H1 (cell line): ENCODE results near the gene PHC1. TPM values are rescaled to one million over a fixed set of nuclear protein-coding genes. Genes with fewer than 3 reads are reported as not detected.

Source experiments
- CTCF ChIA-PET: fragments of 300-600 bp; sonication (Branson Sonifier 250); formaldehyde crosslinking; loops from one replicate; lab custom pipeline; 2021; ENCODE audit not compliant: partially characterized antibody; lab: Charles Lee
- POLR2A ChIA-PET: fragments of 300-600 bp; sonication (Branson Sonifier 250); formaldehyde crosslinking; loops from one replicate; lab custom pipeline; 2021; ENCODE audit warnings: inconsistent platforms; ENCODE audit not compliant: partially characterized antibody; lab: Charles Lee
- DNase-seq, 2 experiments: peaks; one replicate each; pipeline versions ENCODE4 v3.0.0 to v3.0.0-alpha.2; 2010 to 2022; ENCODE audit warnings: low spot score in 2 of 2, low read depth in 1 of 2, mixed read lengths in 1 of 2
- FAIRE-seq: peaks from 2 replicates; lab custom pipeline; 2011; peaks lifted over from hg19 to GRCh38; lab: Jason Lieb, UNC
- H2AFZ ChIP-seq: 2 replicates; pipeline ENCODE4 v1.8.1; 2012; ENCODE audit warnings: low read length, inconsistent platforms
- H2AK5ac ChIP-seq: 2 replicates; pipeline ENCODE4 v1.6.1; 2013; ENCODE audit warnings: low read depth, low read length
- H2BK120ac ChIP-seq: replicated peaks from 2 replicates; pipeline ENCODE3; 2013; ENCODE audit warnings: low read depth, low read length, inconsistent platforms
- H2BK12ac ChIP-seq: 2 replicates; pipeline ENCODE4 v1.6.1; 2013; ENCODE audit warnings: low read depth, low read length
- H2BK15ac ChIP-seq: 2 replicates; pipeline ENCODE4 v1.6.1; 2013; ENCODE audit warnings: low read length
- H2BK20ac ChIP-seq: 2 replicates; pipeline ENCODE4 v1.6.1; 2013; ENCODE audit warnings: low read length
- H2BK5ac ChIP-seq: 2 replicates; pipeline ENCODE4 v1.6.1; 2013; ENCODE audit warnings: low read depth, low read length
- H3K14ac ChIP-seq: 2 replicates; pipeline ENCODE4 v1.6.1; 2013; ENCODE audit warnings: inconsistent platforms; ENCODE audit not compliant: insufficient read length
- H3K18ac ChIP-seq: 2 replicates; pipeline ENCODE4 v1.6.1; 2013; ENCODE audit warnings: low read length; ENCODE audit errors: extremely low read depth
- H3K23ac ChIP-seq: 2 replicates; pipeline ENCODE4 v1.6.1; 2013; ENCODE audit warnings: inconsistent platforms; ENCODE audit not compliant: insufficient read length
- H3K23me2 ChIP-seq: 2 replicates; pipeline ENCODE4 v1.6.1; 2013; ENCODE audit warnings: low read depth, low read length
- H3K27ac ChIP-seq: 2 replicates; pipeline ENCODE4 v1.6.1; 2011; ENCODE audit warnings: low read depth, low read length, inconsistent platforms
- H3K27me3 ChIP-seq, 4 experiments: replicated peaks in 1 of 4; 1 replicate in 1 of 4; 2 replicates in 3 of 4; pipeline versions ENCODE4 v1.6.1 to v1.8.1; 2011 to 2013; ENCODE audit warnings: low read length in 3 of 4, mild to moderate bottlenecking in 3 of 4, inconsistent platforms in 2 of 4, mixed read lengths in 2 of 4, moderate library complexity in 1 of 4; ENCODE audit not compliant: control insufficient read depth in 3 of 4, insufficient read depth in 3 of 4; ENCODE audit errors: extremely low read depth in 1 of 4
- H3K36me3 ChIP-seq, 4 experiments: 2 replicates each; pipeline versions ENCODE4 v1.6.1 to v1.8.1; 2011 to 2013; ENCODE audit warnings: mild to moderate bottlenecking in 4 of 4, low read length in 3 of 4, moderate library complexity in 2 of 4, control low read depth in 1 of 4, inconsistent platforms in 1 of 4; ENCODE audit not compliant: insufficient read depth in 4 of 4, control insufficient read depth in 2 of 4
- H3K4ac ChIP-seq: replicated peaks from 2 replicates; pipeline ENCODE3; 2013; ENCODE audit warnings: low read length, low read depth, mixed read lengths, inconsistent platforms; ENCODE audit not compliant: insufficient read length
- H3K4me1 ChIP-seq, 4 experiments: replicated peaks in 1 of 4; 1 replicate in 1 of 4; 2 replicates in 3 of 4; pipeline versions ENCODE4 v1.6.1 to v1.8.1; 2011 to 2013; ENCODE audit warnings: low read length in 3 of 4, inconsistent platforms in 2 of 4, mixed read lengths in 1 of 4; ENCODE audit not compliant: insufficient read depth in 4 of 4, control insufficient read depth in 3 of 4
- H3K4me2 ChIP-seq, 2 experiments: 2 replicates each; pipeline versions ENCODE4 v1.6.1 to v1.8.1; 2011 to 2013; ENCODE audit warnings: low read depth in 2 of 2, low read length in 2 of 2, control low read depth in 1 of 2, inconsistent platforms in 1 of 2, mild to moderate bottlenecking in 1 of 2; ENCODE audit not compliant: insufficient read depth in 1 of 2
- H3K4me3 ChIP-seq, 4 experiments: fragments of 200-600, 300-600 bp in 1 of 4; sonication (generic), shearing (Covaris generic), sonication (Bioruptor Twin) in 1 of 4; 2 replicates each; pipeline versions ENCODE4 v1.5.1 to v1.8.1; 2011 to 2016; ENCODE audit warnings: low read length in 4 of 4, low read depth in 3 of 4, control low read depth in 2 of 4, inconsistent platforms in 2 of 4, mild to moderate bottlenecking in 2 of 4, mixed read lengths in 1 of 4, moderate library complexity in 1 of 4; ENCODE audit not compliant: insufficient read depth in 2 of 4; ENCODE audit errors: extremely low read depth in 1 of 4
- H3K56ac ChIP-seq: replicated peaks from 2 replicates; pipeline ENCODE3; 2013; ENCODE audit warnings: low read depth, mild to moderate bottlenecking, mixed read lengths, low read length, inconsistent platforms; ENCODE audit not compliant: insufficient read length
- H3K79me1 ChIP-seq: 2 replicates; pipeline ENCODE4 v1.6.1; 2013; ENCODE audit warnings: low read depth, low read length, control low read depth
- H3K79me2 ChIP-seq, 2 experiments: 2 replicates each; pipeline versions ENCODE4 v1.6.1 to v1.8.1; 2012 to 2013; ENCODE audit warnings: low read length in 2 of 2, mild to moderate bottlenecking in 2 of 2, inconsistent platforms in 1 of 2; ENCODE audit not compliant: insufficient read depth in 2 of 2, control insufficient read depth in 1 of 2
- H3K9ac ChIP-seq, 4 experiments: replicated peaks in 1 of 4; 1 replicate in 1 of 4; 2 replicates in 3 of 4; pipeline versions ENCODE4 v1.6.1 to v1.8.1; 2011 to 2013; ENCODE audit warnings: low read depth in 3 of 4, low read length in 3 of 4, control low read depth in 2 of 4, mild to moderate bottlenecking in 2 of 4, moderate library complexity in 2 of 4, inconsistent platforms in 1 of 4; ENCODE audit errors: extremely low read depth in 1 of 4
- H3K9me3 ChIP-seq, 2 experiments: 2 replicates each; pipeline versions ENCODE4 v1.6.1 to v1.8.1; 2012 to 2013; ENCODE audit warnings: mild to moderate bottlenecking in 2 of 2, moderate library complexity in 2 of 2, control low read depth in 1 of 2, inconsistent platforms in 1 of 2, low read depth in 1 of 2, low read length in 1 of 2, mixed read lengths in 1 of 2; ENCODE audit not compliant: insufficient read depth in 2 of 2
- H4K20me1 ChIP-seq, 2 experiments: replicated peaks in 1 of 2; 2 replicates each; pipeline versions ENCODE3 to v1.8.1; 2011 to 2013; ENCODE audit warnings: inconsistent platforms in 2 of 2, low read length in 2 of 2, mild to moderate bottlenecking in 1 of 2; ENCODE audit not compliant: insufficient read depth in 2 of 2, control insufficient read depth in 1 of 2
- H4K5ac ChIP-seq: 2 replicates; pipeline ENCODE4 v1.6.1; 2013; ENCODE audit warnings: low read length, low read depth, mixed read lengths, inconsistent platforms; ENCODE audit not compliant: insufficient read length
- H4K8ac ChIP-seq: 2 replicates; pipeline ENCODE4 v1.8.0; 2013; ENCODE audit warnings: mild to moderate bottlenecking, moderate library complexity, low read length, inconsistent platforms; ENCODE audit not compliant: insufficient read depth; ENCODE audit errors: extremely low read depth
- H4K91ac ChIP-seq: replicated peaks from 2 replicates; pipeline ENCODE3; 2013; ENCODE audit warnings: low read length, mixed read lengths, inconsistent platforms; ENCODE audit not compliant: insufficient read length
- JUND ChIP-seq: IDR thresholded peaks from 2 replicates; pipeline ENCODE4 v1.6.1; 2011; ENCODE audit warnings: mild to moderate bottlenecking, improper control_type of control experiment, low read length
- YY1 ChIP-seq: IDR thresholded peaks from 2 replicates; pipeline ENCODE4 v1.6.1; 2011; ENCODE audit warnings: low read depth, mild to moderate bottlenecking, low read length
- WGBS, 2 experiments: shearing (Covaris generic) in 1 of 2; methylation state at CpG; one replicate each; pipeline versions ENCODE4 v1.1.6 to v1.1.7; 2013 to 2015; ENCODE audit warnings: low lambda C conversion rate in 2 of 2, mixed read lengths in 2 of 2, inconsistent platforms in 1 of 2, low coverage in 1 of 2, missing lambda C conversion rate in 1 of 2; ENCODE audit not compliant: insufficient replicate concordance in 2 of 2, insufficient coverage in 1 of 2, insufficient read length in 1 of 2; ENCODE audit errors: extremely low coverage in 1 of 2, missing lambda C conversion rate in 1 of 2; 5-methylcytosine and 5-hydroxymethylcytosine counted together
- polyA plus RNA-seq, 7 experiments: library from polyadenylated mRNA; depleted of rRNA in 3 of 7; stranded (reverse) in 5 of 7; unstranded in 2 of 7; fragments of >200 nt in 5 of 7; fragments of 200-250 nt in 2 of 7; gene quantifications; 1 replicate in 5 of 7; 2 replicates in 1 of 7; 4 replicates in 1 of 7; pipeline versions ENCODE4 v1.2.1 to v1.2.3, GENCODE V29; 2011 to 2013; ENCODE audit warnings: missing spikeins in 2 of 7, mixed read lengths in 2 of 7
- total RNA-seq: library from RNA; stranded (reverse); fragmentation: NEBNext Ultra II Directional; extraction: Animal tissue kit (Norgen Biotek cat#: 25700); gene quantifications from 2 replicates; pipeline ENCODE4 v1.2.1, GENCODE V29; 2021

PHC1 gene
- total and polyA plus RNA-seq, 2 of the 8 experiments (the other 6 are each of a cell fraction or from before 2014, with no cell fraction given), result 934 to 1,655 TPM

DNA sequence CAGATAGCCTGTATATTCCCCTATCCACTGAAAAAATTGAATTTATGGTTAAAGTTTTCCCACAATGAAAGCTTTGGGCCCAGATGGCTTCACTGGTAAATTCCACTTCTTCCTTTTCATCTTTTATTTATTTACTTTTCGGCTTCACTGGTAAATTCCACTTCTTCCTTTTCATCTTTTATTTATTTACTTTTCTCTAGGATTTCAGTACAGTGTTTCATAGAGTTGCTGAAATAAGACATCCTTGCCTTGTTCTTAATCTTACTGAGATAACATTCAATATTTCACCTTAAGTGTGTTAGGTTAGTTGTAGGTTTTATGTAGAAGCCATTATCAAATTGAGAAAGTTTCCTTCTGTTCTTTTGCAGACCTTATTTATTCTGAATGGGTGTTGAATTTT lies 56.1 kb downstream of the PHC1 start:
- H4K8ac ChIP-seq, result no peak overlapping the region
- H3K23me2 ChIP-seq, result no peaks in the 10 kb centered on the region
- ChIA-PET POLR2A (no interaction called here), CTCF (no interaction called here)
- no peak overlapping the region for H2BK12ac ChIP-seq
- no peaks in the 10 kb centered on the region for H3K27me3 ChIP-seq
- no peak overlapping the region for H3K18ac ChIP-seq
- no peaks in the 10 kb centered on the region for H3K36me3 ChIP-seq
- no peak overlapping the region for H4K91ac ChIP-seq
- H3K56ac ChIP-seq, result no peak overlapping the region
- no peaks in the 10 kb centered on the region for H3K79me1 ChIP-seq
- no peak overlapping the region for H3K4ac ChIP-seq
- 72% methylated on average over 1 of the region's 1 CpG; no CpG with 5 or more reads in 1 of the 2 experiments for WGBS, 2 experiments
- no peak overlapping the region for H2BK20ac ChIP-seq
- no peak overlapping the region for H2AK5ac ChIP-seq
- no peak for TF ChIP-seq JUND
- no peak for TF ChIP-seq YY1
- peaks cover 4 to 11% of the 10 kb centered on the region in 2 experiments; a peak in 3 of 4 replicates for H3K9me3 ChIP-seq
- H4K5ac ChIP-seq, result no peak overlapping the region
- no peak for FAIRE-seq
- H3K14ac ChIP-seq, result no peak overlapping the region
- H3K79me2 ChIP-seq, result no peaks in the 10 kb centered on the region
- H2AFZ ChIP-seq, result no peak overlapping the region
- H3K4me2 ChIP-seq, result no peak overlapping the region
- H4K20me1 ChIP-seq, result no peaks in the 10 kb centered on the region
- no peak overlapping the region for H2BK15ac ChIP-seq
- no peak for DNase-seq
- no peak overlapping the region for H3K4me3 ChIP-seq
- H3K27ac ChIP-seq, result no peak overlapping the region
- H3K23ac ChIP-seq, result no peak overlapping the region
- H2BK120ac ChIP-seq, result no peak overlapping the region
- H3K9ac ChIP-seq, result no peak overlapping the region
- no peak overlapping the region for H2BK5ac ChIP-seq
- H3K4me1 ChIP-seq, result no peaks in the 10 kb centered on the region
